GM21360 (cell line): ENCODE measurements around the gene TUBGCP2.

Source experiments
- ATAC-seq: cut with Tn5 transposase; IDR thresholded peaks from one replicate; pipeline ENCODE4 v1.9.1; 2021; ENCODE audit warnings: mild to moderate bottlenecking, moderate library complexity; ENCODE audit not compliant: unreplicated experiment

Gene TUBGCP2

GRCh38 chr10:133306941-133307379 lies 1.7 kb downstream of the TUBGCP2 start:
- no peak for ATAC-seq

- no peak for ATAC-seq
Measured at GRCh38 chr10:133306097-133306476, 2.6 kb downstream of the TUBGCP2 start.

- no peak for ATAC-seq
Measured at GRCh38 chr10:133303206-133303605, 5.5 kb downstream of the TUBGCP2 start.

- ATAC-seq: no peak
Measured at GRCh38 chr10:133302230-133302629, 6.4 kb downstream of the TUBGCP2 start.

GRCh38 chr10:133299738-133300137 lies 8.9 kb downstream of the TUBGCP2 start:
- ATAC-seq: no peak

GRCh38 chr10:133299224-133299623 lies 9.4 kb downstream of the TUBGCP2 start:
- ATAC-seq: no peak

GRCh38 chr10:133298466-133298865 lies 10.2 kb downstream of the TUBGCP2 start:
- ATAC-seq: no peak

- ATAC-seq: no peak
Measured at GRCh38 chr10:133297504-133297903, 11.2 kb downstream of the TUBGCP2 start.

- ATAC-seq: no peak
Measured at GRCh38 chr10:133295426-133296320, 13.0 kb downstream of the TUBGCP2 start.

- ATAC-seq: no peak
Measured at GRCh38 chr10:133294189-133294588, 14.5 kb downstream of the TUBGCP2 start.

GRCh38 chr10:133293810-133294119 lies 14.9 kb downstream of the TUBGCP2 start:
- ATAC-seq: no peak

GRCh38 chr10:133292919-133293809 lies 15.5 kb downstream of the TUBGCP2 start:
- no peak for ATAC-seq

GRCh38 chr10:133289761-133290160 lies 18.9 kb downstream of the TUBGCP2 start:
- ATAC-seq: no peak

GRCh38 chr10:133287832-133288500 lies 20.7 kb downstream of the TUBGCP2 start:
- no peak for ATAC-seq

- no peak for ATAC-seq
Measured at GRCh38 chr10:133286366-133286765, 22.3 kb downstream of the TUBGCP2 start.

- no peak for ATAC-seq
Measured at GRCh38 chr10:133285217-133285616, 23.5 kb downstream of the TUBGCP2 start.

GRCh38 chr10:133283931-133284330 lies 24.7 kb downstream of the TUBGCP2 start:
- ATAC-seq: no peak

- ATAC-seq: no peak
Measured at GRCh38 chr10:133282846-133283390, 25.8 kb downstream of the TUBGCP2 start.

- ATAC-seq: no peak
Measured at GRCh38 chr10:133281628-133282372, 26.9 kb downstream of the TUBGCP2 start.

- no peak for ATAC-seq
Measured at GRCh38 chr10:133281084-133281483, 27.6 kb downstream of the TUBGCP2 start.
